Measurements from ENCODE around the gene GFI1B. TPM values are rescaled to one million over a fixed set of nuclear protein-coding genes. Genes with fewer than 3 reads are reported as not detected.
"Not testable (repeated sequence)": the region's sequence is repeated elsewhere in the genome, so short reads cannot be mapped to it uniquely, and the experiment has no call there.

The GFI1B gene
- total RNA-seq, 1 experiment from 2014 or later, result 0.53 TPM

DNA sequence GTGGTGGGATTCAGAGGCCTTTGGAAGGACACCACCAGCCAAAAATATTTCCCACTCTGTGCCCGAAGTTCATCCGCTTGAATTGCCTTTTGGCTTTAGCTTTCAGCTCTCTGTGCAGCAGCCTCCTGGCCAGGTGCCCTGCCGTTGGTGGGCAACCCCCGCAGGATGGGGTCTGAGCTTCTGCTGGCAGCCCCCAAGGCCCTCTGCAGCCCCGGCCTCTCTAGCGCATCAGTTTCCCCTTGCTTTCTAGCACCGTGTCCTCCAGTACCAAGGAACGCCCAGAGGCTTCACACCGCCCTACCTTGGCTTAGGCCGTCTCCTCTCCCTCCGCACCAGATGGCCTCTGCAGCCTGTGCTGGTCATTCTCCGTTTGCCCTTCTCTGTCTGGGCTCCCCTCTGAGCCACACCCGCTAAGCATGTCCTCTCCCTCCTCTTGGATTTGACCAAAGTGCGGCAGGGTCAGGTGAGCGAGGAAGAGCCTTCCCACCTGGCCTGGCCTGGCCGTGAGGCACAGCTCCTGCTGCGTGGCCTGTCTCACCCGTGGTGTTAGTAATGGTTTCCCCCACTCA, 29.9 kb upstream of the GFI1B start:
- Histone ChIP-seq H3K27ac (peak overlapping the region; percentile 14; the same call in 1 of the 2 replicates), H3K27me3 (no peaks in the 10 kb centered on the region), H3K36me3 (no peaks in the 10 kb centered on the region), H3K4me1 (peaks cover 27% of the 10 kb centered on the region), H3K9me3 (replicated peaks) (no peaks in the 10 kb centered on the region), H3K4me3 (no peak overlapping the region)
- DNase-seq, result no peak

DNA sequence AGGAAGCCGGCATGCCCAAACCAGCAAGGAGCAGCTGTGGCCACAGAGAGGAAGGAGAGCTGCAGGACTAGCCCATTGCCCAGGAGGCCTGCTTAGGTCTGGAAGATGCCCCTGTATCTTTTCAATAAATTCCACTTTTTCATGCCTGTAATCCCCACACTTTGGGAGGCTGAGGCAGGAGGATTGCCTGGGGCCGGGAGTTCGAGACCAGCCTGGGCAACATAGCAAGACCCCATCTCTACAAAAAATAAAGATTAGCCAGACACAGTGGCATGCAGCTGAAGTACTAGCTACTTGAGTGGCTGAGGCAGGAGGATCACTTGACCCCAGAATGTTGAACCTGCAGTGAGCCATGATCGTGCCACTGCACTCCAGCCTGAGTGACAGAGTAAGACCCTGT, 28.8 kb upstream of the GFI1B start:
- no peaks in the 10 kb centered on the region for H3K9me3 ChIP-seq (replicated peaks)
- H3K4me1 ChIP-seq, result peaks cover 27% of the 10 kb centered on the region
- no peaks in the 10 kb centered on the region for H3K36me3 ChIP-seq
- no peak overlapping the region for H3K4me3 ChIP-seq
- no peak for DNase-seq
- H3K27me3 ChIP-seq, result no peaks in the 10 kb centered on the region
- no peak overlapping the region for H3K27ac ChIP-seq

DNA sequence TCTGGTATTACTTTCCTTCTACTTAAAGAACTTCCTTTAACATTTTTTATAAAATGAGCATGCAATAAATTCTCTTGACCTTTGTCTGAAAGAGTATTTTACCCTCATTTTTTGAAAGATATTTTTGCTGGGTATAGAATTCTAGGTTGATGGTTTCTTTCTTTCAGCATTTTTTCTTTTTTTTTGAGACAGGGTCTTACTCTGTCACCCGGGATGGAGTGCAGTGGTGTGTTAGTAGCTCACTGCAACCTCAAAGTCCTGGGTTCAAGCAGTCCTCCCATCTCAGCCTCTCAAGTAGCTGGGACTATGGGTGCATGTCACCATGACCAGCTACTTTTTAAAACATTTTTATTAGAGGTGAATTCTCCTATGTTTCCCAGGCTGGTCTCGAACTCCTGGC, 23.4 kb upstream of the GFI1B start:
- no peaks in the 10 kb centered on the region for H3K36me3 ChIP-seq
- DNase-seq, result no peak
- no peaks in the 10 kb centered on the region; the same call in 1 of the 2 replicates for H3K4me1 ChIP-seq
- no peak overlapping the region for H3K27ac ChIP-seq
- no peaks in the 10 kb centered on the region for H3K9me3 ChIP-seq (replicated peaks)
- H3K4me3 ChIP-seq, result no peak overlapping the region
- no peaks in the 10 kb centered on the region for H3K27me3 ChIP-seq

DNA sequence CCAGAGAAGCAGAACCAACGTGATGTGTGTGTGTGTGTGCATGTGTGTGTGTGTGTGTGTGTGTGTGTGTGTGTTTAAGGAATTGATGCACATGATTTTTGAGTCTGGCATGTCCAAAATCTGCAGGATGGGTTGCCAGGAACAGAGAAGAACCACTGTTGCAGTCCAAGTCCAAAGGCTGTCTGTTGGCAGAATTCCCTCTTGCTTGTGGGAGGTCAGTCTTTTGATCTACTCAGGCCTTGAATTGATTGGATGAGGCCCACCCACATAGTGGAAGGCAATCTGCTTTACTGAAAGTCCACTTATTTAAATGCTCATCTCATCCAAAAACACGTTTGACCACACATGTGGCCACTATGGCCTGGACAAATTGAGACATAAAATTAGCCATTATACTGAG, 22.7 kb upstream of the GFI1B start:
- Histone ChIP-seq H3K9me3 (replicated peaks) (no peaks in the 10 kb centered on the region), H3K27ac (no peak overlapping the region), H3K27me3 (no peaks in the 10 kb centered on the region), H3K36me3 (no peaks in the 10 kb centered on the region), H3K4me3 (no peak overlapping the region), H3K4me1 (no peaks in the 10 kb centered on the region; the same call in 1 of the 2 replicates)
- DNase-seq, result peak in 1 of 2 experiments; percentile 30

DNA sequence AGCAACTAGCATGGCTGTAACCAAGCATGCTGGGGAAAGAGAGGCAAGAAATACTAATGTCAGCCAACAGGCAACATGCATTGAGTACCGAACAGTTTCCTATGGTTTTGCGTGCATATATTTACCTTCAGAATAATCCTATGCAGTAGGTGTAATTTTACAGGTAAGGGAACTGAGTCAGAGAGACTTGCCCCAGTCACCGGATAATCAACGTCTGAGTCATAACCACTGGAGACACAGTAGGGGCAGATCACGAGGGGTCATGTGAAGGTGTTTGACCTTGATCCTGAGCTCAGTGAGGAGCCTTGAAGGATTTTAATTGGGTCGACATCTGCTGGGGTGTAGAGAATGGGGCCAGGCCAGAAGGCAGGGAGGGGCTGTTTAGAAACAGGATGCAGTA, 20.7 kb upstream of the GFI1B start:
- DNase-seq, result no peak
- Histone ChIP-seq H3K4me1 (no peaks in the 10 kb centered on the region; the same call in 1 of the 2 replicates), H3K9me3 (replicated peaks) (no peaks in the 10 kb centered on the region), H3K36me3 (no peaks in the 10 kb centered on the region), H3K27ac (no peak overlapping the region), H3K27me3 (no peaks in the 10 kb centered on the region), H3K4me3 (no peak overlapping the region)

DNA sequence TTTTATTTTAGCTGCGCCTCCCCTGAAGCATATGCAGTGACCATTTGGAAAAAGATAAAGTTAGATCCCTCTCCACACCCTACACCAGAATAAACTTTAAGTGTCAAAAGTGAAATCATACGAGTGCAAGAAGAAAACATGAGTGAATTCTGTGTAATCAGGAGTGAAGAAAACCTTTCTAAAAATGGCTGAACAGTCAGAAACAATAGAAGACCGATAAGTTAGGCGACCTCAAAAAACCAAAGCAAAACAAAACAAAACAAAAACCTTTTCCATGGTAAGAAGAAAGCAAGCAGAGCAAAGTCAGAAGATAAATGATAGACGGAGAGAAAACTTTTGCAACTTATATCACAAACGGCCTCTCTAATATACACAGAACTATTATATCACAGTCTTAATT, 17.5 kb upstream of the GFI1B start:
- Histone ChIP-seq H3K9me3 (replicated peaks) (no peaks in the 10 kb centered on the region), H3K27me3 (peaks cover 10% of the 10 kb centered on the region; the same call in 1 of the 2 replicates), H3K36me3 (no peaks in the 10 kb centered on the region), H3K27ac (no peak overlapping the region), H3K4me3 (no peak overlapping the region), H3K4me1 (no peaks in the 10 kb centered on the region; the same call in 1 of the 2 replicates)
- no peak for DNase-seq

DNA sequence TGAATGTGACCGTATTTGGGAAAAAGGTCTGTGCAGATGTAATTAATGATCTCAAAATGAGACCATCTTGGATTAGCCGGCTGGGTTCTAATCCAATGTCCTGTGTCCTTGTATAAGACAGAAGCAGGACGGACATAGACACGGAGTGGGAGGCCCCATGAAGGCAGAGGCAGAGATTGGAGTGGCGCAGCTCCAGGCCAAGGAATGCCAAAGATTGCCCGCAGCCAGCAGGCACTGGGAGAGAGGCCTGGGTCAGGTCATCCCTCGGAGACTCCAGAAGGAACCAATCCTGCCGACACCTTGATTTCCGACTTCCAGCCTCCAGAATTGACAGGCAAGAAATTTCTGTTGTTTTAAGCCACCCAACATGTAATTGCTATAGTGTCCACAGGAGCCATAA, 13.0 kb upstream of the GFI1B start:
- H3K4me1 ChIP-seq, result no peaks in the 10 kb centered on the region; the same call in 1 of the 2 replicates
- H3K27me3 ChIP-seq, result peaks cover 14% of the 10 kb centered on the region
- DNase-seq, result no peak
- H3K4me3 ChIP-seq, result no peak overlapping the region
- no peaks in the 10 kb centered on the region for H3K9me3 ChIP-seq (replicated peaks)
- no peak overlapping the region for H3K27ac ChIP-seq
- H3K36me3 ChIP-seq, result no peaks in the 10 kb centered on the region

DNA sequence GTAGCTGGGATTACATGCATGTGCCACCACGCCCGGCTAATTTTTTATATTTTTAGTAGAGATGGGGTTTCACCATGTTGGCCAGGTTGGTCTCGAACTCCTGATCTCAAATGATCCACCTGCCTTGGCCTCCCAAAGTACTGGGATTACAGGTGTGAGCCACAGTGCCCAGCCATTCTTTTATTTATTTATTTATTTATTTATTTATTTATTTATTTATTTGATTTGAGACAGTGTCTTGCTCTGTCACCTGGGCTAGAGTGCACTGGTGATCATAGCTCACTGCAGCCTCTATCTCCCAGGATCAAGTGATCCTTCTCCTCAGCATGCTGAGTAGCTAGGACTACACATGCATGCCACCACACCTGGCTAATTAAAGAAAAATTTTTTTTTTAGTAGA, 10.6 kb upstream of the GFI1B start:
- not testable (repeated sequence) for H3K27ac ChIP-seq; DNase-seq; H3K9me3 ChIP-seq (replicated peaks); H3K36me3 ChIP-seq; H3K4me1 ChIP-seq; H3K4me3 ChIP-seq
- peaks cover 14% of the 10 kb centered on the region for H3K27me3 ChIP-seq

DNA sequence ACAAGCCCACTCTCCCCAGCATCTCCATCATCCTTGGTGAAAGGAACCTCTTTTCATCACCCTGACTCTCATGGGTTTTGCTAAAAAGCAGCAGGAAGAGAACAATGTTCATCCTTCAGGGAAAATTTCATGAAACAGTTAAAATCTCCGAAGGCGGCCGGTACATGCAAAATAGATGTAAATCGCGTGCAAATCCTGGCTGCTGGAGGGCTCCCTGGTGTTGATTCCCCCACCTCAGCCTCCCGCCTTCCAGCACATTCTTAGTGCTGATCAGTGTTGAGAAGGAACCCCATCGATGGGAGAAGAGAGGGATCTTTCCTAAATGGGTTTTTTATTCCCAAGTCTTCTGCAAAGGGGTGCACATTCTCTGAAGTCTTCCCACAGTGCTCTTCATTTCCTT, 8.7 kb upstream of the GFI1B start:
- no peak for DNase-seq

DNA sequence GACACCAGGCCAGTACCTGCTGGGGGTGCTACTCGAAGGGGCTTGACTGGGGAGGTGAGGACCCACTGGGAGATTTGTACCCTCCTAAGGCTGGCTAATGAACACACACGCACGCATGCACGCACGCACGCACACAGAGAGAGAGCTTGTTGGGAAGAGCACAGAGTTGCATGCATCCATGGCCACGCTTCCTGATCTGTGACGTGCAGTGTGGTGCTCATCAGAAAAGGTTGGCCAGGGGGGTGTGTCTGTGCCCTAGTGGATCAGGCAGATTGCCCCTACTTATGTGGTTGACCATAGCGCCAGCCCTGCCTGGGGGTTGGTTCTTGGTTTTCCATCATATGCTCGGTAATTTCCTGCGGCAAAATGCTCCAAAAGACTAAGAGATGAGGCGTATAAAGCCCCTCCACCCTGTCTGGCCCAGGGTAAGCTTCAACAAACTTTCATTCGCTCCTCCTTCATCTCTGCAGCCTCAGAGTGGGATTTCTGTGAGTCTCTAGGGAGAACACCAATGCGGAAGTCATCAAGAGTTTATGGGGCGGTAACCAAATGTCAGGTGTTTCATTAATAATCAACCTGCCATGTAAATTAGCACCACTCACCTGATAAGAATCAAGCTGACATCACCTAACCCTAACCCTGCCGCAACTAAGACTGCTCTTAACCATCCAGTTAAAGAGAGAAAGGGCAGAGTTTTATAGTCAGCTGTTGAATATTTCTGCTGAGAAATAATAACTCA, 8.0 kb upstream of the GFI1B start:
- no peaks in the 10 kb centered on the region for H3K36me3 ChIP-seq
- no peaks in the 10 kb centered on the region; the same call in 1 of the 2 replicates for H3K4me1 ChIP-seq
- H3K9me3 ChIP-seq (replicated peaks), result no peaks in the 10 kb centered on the region
- H3K27ac ChIP-seq, result no peak overlapping the region
- DNase-seq, result no peak
- peaks cover 9% of the 10 kb centered on the region for H3K27me3 ChIP-seq
- no peak overlapping the region for H3K4me3 ChIP-seq

More for the DNA sequence above, 8.7 kb upstream of the GFI1B start:
- Histone ChIP-seq H3K4me3 (no peak overlapping the region), H3K9me3 (replicated peaks) (no peaks in the 10 kb centered on the region), H3K4me1 (no peaks in the 10 kb centered on the region; the same call in 1 of the 2 replicates), H3K27ac (no peak overlapping the region), H3K36me3 (no peaks in the 10 kb centered on the region), H3K27me3 (peaks cover 14% of the 10 kb centered on the region)

DNA sequence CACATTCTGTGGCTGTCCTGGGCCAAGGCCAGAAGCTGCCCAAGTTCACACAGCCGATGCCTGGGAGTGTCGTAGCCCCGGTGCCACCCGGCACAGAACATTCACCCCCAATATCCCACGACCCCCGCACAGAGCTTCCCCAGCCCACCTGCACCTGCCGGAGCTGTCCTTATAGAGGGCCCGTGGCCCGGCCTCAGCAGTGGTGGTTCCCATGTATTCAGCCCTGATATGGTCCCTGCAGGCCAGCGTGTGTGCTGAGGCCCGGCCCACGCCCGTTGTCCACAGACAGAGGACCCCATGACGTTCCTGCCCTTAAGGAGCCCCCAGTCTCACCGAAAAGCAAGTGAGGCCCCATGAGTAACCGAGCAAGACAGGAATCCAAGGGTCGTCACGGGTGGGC, 5.3 kb upstream of the GFI1B start:
- H3K27ac ChIP-seq, result no peak overlapping the region
- no peak for DNase-seq
- no peaks in the 10 kb centered on the region for H3K9me3 ChIP-seq (replicated peaks)
- no peak overlapping the region for H3K4me3 ChIP-seq
- no peaks in the 10 kb centered on the region; the same call in 1 of the 2 replicates for H3K4me1 ChIP-seq
- peaks cover 8% of the 10 kb centered on the region for H3K27me3 ChIP-seq
- H3K36me3 ChIP-seq, result no peaks in the 10 kb centered on the region

DNA sequence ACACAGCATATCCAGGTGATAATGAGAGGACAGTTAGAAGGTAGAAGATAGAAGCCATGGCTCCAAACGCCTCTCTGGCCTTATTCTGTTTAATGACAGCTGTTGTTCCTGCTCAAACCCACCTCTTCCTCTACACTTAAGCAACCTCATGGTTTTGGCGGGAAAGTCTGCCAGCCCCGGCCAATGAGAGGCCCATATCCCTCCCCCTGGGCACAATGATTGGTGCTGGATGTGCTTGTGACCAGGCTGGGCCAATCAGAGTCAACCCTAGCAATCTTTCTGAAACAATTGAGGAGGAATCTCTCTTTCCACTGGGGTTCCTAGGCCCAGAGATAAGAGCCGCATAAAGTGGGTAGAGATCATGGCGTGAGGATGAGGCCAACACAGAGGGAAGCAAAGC, 4.8 kb upstream of the GFI1B start:
- H3K27me3 ChIP-seq, result peaks cover 13% of the 10 kb centered on the region
- H3K27ac ChIP-seq, result no peak overlapping the region
- DNase-seq, result peak; percentile 63 to 68
- H3K4me3 ChIP-seq, result no peak overlapping the region
- no peaks in the 10 kb centered on the region for H3K9me3 ChIP-seq (replicated peaks)
- no peaks in the 10 kb centered on the region; the same call in 1 of the 2 replicates for H3K4me1 ChIP-seq
- no peaks in the 10 kb centered on the region for H3K36me3 ChIP-seq

DNA sequence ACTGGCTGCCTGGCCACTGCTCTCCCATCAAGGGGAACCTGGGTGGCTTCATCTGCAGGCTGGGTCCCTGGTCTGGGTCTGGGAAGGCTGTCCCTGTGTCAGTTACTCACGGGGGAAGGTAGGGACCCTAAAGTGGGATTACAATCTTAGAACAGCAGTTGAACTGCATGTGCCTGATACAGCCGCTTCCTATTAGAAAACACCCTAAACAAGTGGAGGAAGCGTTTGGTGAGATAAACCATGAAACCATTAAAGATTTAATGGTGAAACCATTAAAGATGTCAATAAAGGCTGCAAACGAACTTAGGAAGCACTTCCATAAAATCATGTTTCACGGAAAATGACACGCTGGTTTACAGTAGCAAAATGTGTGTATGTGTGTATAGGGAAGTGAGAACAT, 2.5 kb upstream of the GFI1B start:
- H3K36me3 ChIP-seq, result no peaks in the 10 kb centered on the region
- no peaks in the 10 kb centered on the region for H3K4me1 ChIP-seq
- DNase-seq, result no peak
- H3K9me3 ChIP-seq (replicated peaks), result no peaks in the 10 kb centered on the region
- H3K27me3 ChIP-seq, result peaks cover 31% of the 10 kb centered on the region
- no peak overlapping the region for H3K27ac ChIP-seq
- no peak overlapping the region for H3K4me3 ChIP-seq

DNA sequence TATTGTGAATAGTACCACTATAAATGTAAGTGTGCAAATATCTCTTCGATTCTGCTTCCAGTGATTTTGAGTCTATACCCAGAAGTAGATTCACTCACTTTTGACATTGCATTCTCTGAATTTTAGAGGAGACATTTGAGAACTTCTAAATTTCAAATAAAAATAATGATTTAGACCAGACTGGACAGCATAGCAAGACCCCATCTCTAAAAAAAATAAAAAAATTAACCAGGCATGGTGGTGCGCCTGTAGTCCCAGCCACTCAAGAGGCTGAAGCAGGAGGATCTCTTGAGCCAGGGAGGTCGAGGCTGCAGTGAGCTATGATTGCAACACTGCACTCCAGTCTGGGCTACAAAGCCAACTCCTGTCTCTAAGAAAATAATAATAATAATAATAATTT, 1.9 kb upstream of the GFI1B start:
- Histone ChIP-seq H3K4me3 (no peak overlapping the region), H3K27me3 (peaks cover 35% of the 10 kb centered on the region), H3K9me3 (replicated peaks) (no peaks in the 10 kb centered on the region), H3K36me3 (no peaks in the 10 kb centered on the region), H3K4me1 (no peaks in the 10 kb centered on the region), H3K27ac (no peak overlapping the region)
- DNase-seq, result no peak

DNA sequence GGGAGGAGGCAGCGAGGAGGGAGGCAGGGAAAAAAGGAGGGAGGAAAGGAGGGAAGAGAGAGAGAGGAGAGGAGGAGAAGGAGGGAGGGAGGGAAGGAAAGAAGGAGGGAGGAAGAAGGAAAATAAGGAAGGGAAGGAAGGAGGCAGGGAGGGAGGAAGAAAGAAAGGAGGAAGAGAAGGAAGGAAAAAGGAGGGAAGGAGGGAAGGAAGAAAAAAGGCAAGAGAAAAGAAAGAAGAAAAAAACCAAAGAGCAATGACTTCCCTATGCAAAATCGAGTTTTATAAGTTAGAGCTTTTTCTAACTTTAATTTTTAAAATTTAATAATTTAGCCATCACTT, 413 bp upstream of the GFI1B start:
- no peaks in the 10 kb centered on the region for H3K9me3 ChIP-seq (replicated peaks)
- peaks cover 48% of the 10 kb centered on the region for H3K27me3 ChIP-seq
- H3K27ac ChIP-seq, result no peak overlapping the region
- H3K36me3 ChIP-seq, result no peaks in the 10 kb centered on the region
- no peak overlapping the region for H3K4me3 ChIP-seq
- no peaks in the 10 kb centered on the region for H3K4me1 ChIP-seq
- DNase-seq, result no peak

DNA sequence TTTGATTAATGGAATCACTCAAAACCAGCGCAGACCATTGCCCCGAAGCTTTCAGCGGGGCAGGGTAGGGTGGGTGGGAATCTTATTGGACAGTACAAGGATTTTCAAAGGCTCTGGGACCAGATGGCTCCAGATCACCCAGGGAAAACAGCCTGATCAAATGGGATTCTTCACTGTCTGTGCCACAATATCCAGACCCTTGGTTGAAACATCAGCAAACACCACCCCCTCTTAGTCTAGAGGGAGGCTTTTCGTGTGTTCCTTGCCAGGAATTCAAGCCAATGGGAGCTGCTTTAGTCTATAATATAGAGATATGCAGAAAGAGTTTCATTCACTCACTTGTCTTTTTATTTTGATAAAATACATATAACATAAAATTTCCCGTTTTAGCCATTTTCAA, 1.7 kb downstream of the GFI1B start:
- Histone ChIP-seq H3K4me1 (no peaks in the 10 kb centered on the region), H3K9me3 (replicated peaks) (no peaks in the 10 kb centered on the region), H3K27ac (no peak overlapping the region), H3K36me3 (no peaks in the 10 kb centered on the region), H3K4me3 (no peak overlapping the region), H3K27me3 (peaks cover 65% of the 10 kb centered on the region)
- DNase-seq, result no peak
